HepG2 (cell line): ENCODE measurements around the gene LIPC. TPM values are rescaled to one million over a fixed set of nuclear protein-coding genes. Genes with fewer than 3 reads are reported as not detected.

ENCODE experiments used
- ADNP ChIP-seq: sonication (generic); formaldehyde crosslinking; IDR thresholded peaks from 2 replicates; pipeline ENCODE4 v1.4.0; 2020; ENCODE audit warnings: missing genetic modification reagents
- ARNTL ChIP-seq: sonication (generic); formaldehyde crosslinking; IDR thresholded peaks from 2 replicates; pipeline ENCODE4 v1.4.0; 2020; ENCODE audit warnings: mild to moderate bottlenecking, missing genetic modification reagents
- ATAD3A ChIP-seq: sonication (generic); formaldehyde crosslinking; IDR thresholded peaks from 2 replicates; pipeline ENCODE4 v1.4.0; 2020; ENCODE audit warnings: missing genetic modification reagents
- ATF7 ChIP-seq, 2 experiments: fragments of 450-650 bp in 1 of 2; sonication (generic) in 1 of 2; formaldehyde crosslinking in 1 of 2; IDR thresholded peaks; 2 replicates each; pipeline versions ENCODE4 v1.4.0 to v1.6.1; 2016 to 2020; ENCODE audit warnings: antibody characterized with exemption in 1 of 2, mild to moderate bottlenecking in 1 of 2, missing genetic modification reagents in 1 of 2
- DR1 ChIP-seq: sonication (generic); formaldehyde crosslinking; IDR thresholded peaks from 2 replicates; pipeline ENCODE4 v1.8.0; 2021; ENCODE audit warnings: mild to moderate bottlenecking, missing genetic modification reagents, inconsistent platforms
- MAFK ChIP-seq, 2 experiments: IDR thresholded peaks in 1 of 2; conservative IDR thresholded peaks in 1 of 2; 2 replicates each; pipeline ENCODE4 v1.6.1; 2011; ENCODE audit warnings: improper control_type of control experiment in 2 of 2, low read length in 2 of 2
- NCOA2 ChIP-seq: sonication (generic); formaldehyde crosslinking; IDR thresholded peaks from 2 replicates; pipeline ENCODE4 v1.8.0; 2022; ENCODE audit warnings: inconsistent platforms
- POLR2AphosphoS2 ChIP-seq: IDR thresholded peaks from 2 replicates; pipeline ENCODE4 v1.6.1; 2011; ENCODE audit warnings: low read depth, low read length, improper control_type of control experiment
- PRPF4 ChIP-seq: fragments of 200-400 bp; formaldehyde crosslinking; IDR thresholded peaks from 2 replicates; pipeline ENCODE4 v1.6.1; 2016; ENCODE audit warnings: low read length, low read depth; ENCODE audit not compliant: poor library complexity, severe bottlenecking
- SNAPC2 ChIP-seq: sonication (generic); formaldehyde crosslinking; IDR thresholded peaks from 2 replicates; pipeline ENCODE4 v1.8.1; 2022; ENCODE audit warnings: mild to moderate bottlenecking, missing genetic modification reagents
- SRSF1 ChIP-seq: fragments of 200-400 bp; formaldehyde crosslinking; optimal IDR thresholded peaks from 2 replicates; pipeline ENCODE3; 2017; ENCODE audit warnings: mild to moderate bottlenecking, low read depth, low read length, moderate library complexity
- TEAD2 ChIP-seq: sonication (generic); formaldehyde crosslinking; IDR thresholded peaks from 2 replicates; pipeline ENCODE4 v1.9.0; 2021; ENCODE audit warnings: missing genetic modification reagents
- ZNF292 ChIP-seq: sonication (generic); formaldehyde crosslinking; IDR thresholded peaks from 2 replicates; pipeline ENCODE4 v1.8.1; 2022; ENCODE audit warnings: mild to moderate bottlenecking, low read depth, missing genetic modification reagents, borderline replicate concordance
- ZNF572 ChIP-seq: sonication (generic); formaldehyde crosslinking; IDR thresholded peaks from 2 replicates; pipeline ENCODE4 v1.5.1; 2020; ENCODE audit warnings: mild to moderate bottlenecking, missing genetic modification reagents
- polyA plus RNA-seq, 8 experiments: library from polyadenylated mRNA; depleted of rRNA in 3 of 8; stranded (reverse) in 7 of 8; unstranded in 1 of 8; fragments of >200 nt; fragmentation: Illumina TruSeq in 4 of 8; extraction: Trizol in 4 of 8; gene quantifications; 2 replicates each; pipeline versions ENCODE4 v1.2.1 to v1.2.3, GENCODE V29; 2011 to 2016; ENCODE audit warnings: low read depth in 4 of 8, missing spikeins in 1 of 8, mixed read lengths in 1 of 8; ENCODE audit not compliant: insufficient read depth in 1 of 8
- total RNA-seq, 5 experiments: library from RNA; depleted of rRNA; stranded (reverse); fragments of >200 nt; fragmentation: Illumina TruSeq; extraction: Trizol; gene quantifications; 2 replicates each; pipeline ENCODE4 v1.2.3, GENCODE V29; 2016; ENCODE audit warnings: low read depth in 1 of 5
- TF ChIP-seq, protein P1 (sequence below): sonication (generic); formaldehyde crosslinking; IDR thresholded peaks from 2 replicates; pipeline ENCODE4 v1.8.0; 2022; ENCODE audit warnings: low read depth, missing genetic modification reagents
- TF ChIP-seq, protein P2 (sequence below): sonication (generic); formaldehyde crosslinking; IDR thresholded peaks from 2 replicates; pipeline ENCODE4; 2020; ENCODE audit warnings: missing genetic modification reagents, mild to moderate bottlenecking, borderline replicate concordance
- TF ChIP-seq, protein P3 (sequence below): sonication (generic); formaldehyde crosslinking; IDR thresholded peaks from 2 replicates; pipeline ENCODE4 v1.4.0; 2020; ENCODE audit warnings: missing genetic modification reagents, mild to moderate bottlenecking, borderline replicate concordance
- TF ChIP-seq, protein P4 (sequence below): sonication (generic); formaldehyde crosslinking; IDR thresholded peaks from 2 replicates; pipeline ENCODE4 v1.5.0; 2020; ENCODE audit warnings: missing genetic modification reagents
- TF ChIP-seq, protein P5 (sequence below), 2 experiments: sonication (generic) in 1 of 2; formaldehyde crosslinking in 1 of 2; IDR thresholded peaks; 2 replicates each; pipeline versions ENCODE4 v1.4.0 to v1.6.1; 2016 to 2020; ENCODE audit warnings: borderline replicate concordance in 1 of 2, low read depth in 1 of 2, mild to moderate bottlenecking in 1 of 2, missing genetic modification reagents in 1 of 2

The LIPC gene
- total and polyA plus RNA-seq, 2 of the 13 experiments (the other 11 are each of a cell fraction or from before 2014, with no cell fraction given): 26.0 to 38.0 TPM

DNA sequence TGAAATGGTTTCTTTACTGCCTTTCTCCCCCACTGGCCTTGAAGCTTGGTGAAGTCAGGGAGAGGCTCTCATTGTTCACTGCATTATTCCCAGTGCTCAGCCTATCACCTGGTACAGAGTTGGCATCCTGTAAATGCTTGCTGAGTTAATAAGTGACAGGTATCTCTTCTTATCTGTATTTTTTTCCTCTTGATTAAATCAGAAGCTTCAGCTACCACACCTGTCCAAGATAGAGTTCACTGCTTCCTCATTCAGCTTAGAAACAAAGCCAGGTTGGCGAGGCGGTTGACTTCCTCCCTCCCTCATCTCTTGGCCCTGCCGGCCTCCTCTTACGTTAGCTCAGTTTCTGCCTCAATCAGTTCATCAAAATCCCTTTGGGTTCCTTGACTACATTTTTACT, 142.8 kb downstream of the LIPC start (continued):
- TF ChIP-seq ZNF292 (CRISPR knock-in tag) (no peak), NCOA2 (CRISPR knock-in tag) (no peak), ZNF572 (no peak), ADNP (CRISPR knock-in tag) (no peak), ARNTL (no peak), MAFK (conservative IDR thresholded peaks at IDR 0.05 in 1 of 2, IDR thresholded peaks at IDR 0.05 in 1 of 2; ENCODE audit: low read length in 2 of 2) (no peak), DR1 (CRISPR knock-in tag) (no peak), SNAPC2 (CRISPR knock-in tag) (no peak), PRPF4 (no peak), ATF7 (IDR thresholded peaks at IDR 0.05) (no peak), ATF7 (CRISPR knock-in tag; IDR thresholded peaks at IDR 0.05) (no peak), TEAD2 (CRISPR knock-in tag) (no peak), ATAD3A (no peak), POLR2AphosphoS2 (no peak), SRSF1 (no peak)
- TF ChIP-seq, protein P1, sequence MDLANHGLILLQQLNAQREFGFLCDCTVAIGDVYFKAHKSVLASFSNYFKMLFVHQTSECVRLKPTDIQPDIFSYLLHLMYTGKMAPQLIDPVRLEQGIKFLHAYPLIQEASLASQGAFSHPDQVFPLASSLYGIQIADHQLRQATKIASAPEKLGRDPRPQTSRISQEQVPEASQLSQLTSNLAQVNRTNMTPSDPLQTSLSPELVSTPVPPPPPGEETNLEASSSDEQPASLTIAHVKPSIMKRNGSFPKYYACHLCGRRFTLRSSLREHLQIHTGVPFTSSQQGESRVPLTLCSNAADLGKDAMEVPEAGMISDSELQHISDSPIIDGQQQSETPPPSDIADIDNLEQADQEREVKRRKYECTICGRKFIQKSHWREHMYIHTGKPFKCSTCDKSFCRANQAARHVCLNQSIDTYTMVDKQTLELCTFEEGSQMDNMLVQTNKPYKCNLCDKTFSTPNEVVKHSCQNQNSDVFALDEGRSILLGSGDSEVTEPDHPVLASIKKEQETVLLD (CRISPR knock-in tag): 0 out of 2 replicates have a peak, but pooled peaks have one; percentile 22
- TF ChIP-seq, protein P2, sequence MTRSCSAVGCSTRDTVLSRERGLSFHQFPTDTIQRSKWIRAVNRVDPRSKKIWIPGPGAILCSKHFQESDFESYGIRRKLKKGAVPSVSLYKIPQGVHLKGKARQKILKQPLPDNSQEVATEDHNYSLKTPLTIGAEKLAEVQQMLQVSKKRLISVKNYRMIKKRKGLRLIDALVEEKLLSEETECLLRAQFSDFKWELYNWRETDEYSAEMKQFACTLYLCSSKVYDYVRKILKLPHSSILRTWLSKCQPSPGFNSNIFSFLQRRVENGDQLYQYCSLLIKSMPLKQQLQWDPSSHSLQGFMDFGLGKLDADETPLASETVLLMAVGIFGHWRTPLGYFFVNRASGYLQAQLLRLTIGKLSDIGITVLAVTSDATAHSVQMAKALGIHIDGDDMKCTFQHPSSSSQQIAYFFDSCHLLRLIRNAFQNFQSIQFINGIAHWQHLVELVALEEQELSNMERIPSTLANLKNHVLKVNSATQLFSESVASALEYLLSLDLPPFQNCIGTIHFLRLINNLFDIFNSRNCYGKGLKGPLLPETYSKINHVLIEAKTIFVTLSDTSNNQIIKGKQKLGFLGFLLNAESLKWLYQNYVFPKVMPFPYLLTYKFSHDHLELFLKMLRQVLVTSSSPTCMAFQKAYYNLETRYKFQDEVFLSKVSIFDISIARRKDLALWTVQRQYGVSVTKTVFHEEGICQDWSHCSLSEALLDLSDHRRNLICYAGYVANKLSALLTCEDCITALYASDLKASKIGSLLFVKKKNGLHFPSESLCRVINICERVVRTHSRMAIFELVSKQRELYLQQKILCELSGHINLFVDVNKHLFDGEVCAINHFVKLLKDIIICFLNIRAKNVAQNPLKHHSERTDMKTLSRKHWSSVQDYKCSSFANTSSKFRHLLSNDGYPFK (CRISPR knock-in tag): no peak
- TF ChIP-seq, protein P3, sequence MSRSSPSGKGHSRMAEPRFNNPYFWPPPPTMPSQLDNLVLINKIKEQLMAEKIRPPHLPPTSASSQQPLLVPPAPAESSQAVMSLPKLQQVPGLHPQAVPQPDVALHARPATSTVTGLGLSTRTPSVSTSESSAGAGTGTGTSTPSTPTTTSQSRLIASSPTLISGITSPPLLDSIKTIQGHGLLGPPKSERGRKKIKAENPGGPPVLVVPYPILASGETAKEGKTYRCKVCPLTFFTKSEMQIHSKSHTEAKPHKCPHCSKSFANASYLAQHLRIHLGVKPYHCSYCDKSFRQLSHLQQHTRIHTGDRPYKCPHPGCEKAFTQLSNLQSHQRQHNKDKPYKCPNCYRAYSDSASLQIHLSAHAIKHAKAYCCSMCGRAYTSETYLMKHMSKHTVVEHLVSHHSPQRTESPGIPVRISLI: peak; percentile 41; the same call in 1 of the 2 replicates
- TF ChIP-seq, protein P4, sequence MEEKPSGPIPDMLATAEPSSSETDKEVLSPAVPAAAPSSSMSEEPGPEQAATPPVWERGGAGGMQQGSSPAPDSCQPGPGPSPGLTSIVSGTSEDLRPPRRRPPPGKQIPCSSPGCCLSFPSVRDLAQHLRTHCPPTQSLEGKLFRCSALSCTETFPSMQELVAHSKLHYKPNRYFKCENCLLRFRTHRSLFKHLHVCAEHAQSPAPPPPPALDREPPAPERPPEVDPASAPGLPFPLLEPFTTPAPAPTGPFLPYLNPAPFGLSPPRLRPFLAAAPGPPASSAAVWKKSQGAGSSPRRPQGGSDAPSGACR (CRISPR knock-in tag): no peak
- TF ChIP-seq, protein P5, sequence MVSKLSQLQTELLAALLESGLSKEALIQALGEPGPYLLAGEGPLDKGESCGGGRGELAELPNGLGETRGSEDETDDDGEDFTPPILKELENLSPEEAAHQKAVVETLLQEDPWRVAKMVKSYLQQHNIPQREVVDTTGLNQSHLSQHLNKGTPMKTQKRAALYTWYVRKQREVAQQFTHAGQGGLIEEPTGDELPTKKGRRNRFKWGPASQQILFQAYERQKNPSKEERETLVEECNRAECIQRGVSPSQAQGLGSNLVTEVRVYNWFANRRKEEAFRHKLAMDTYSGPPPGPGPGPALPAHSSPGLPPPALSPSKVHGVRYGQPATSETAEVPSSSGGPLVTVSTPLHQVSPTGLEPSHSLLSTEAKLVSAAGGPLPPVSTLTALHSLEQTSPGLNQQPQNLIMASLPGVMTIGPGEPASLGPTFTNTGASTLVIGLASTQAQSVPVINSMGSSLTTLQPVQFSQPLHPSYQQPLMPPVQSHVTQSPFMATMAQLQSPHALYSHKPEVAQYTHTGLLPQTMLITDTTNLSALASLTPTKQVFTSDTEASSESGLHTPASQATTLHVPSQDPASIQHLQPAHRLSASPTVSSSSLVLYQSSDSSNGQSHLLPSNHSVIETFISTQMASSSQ (IDR thresholded peaks at IDR 0.05; ENCODE audit: low read depth): 0 out of 2 replicates have a peak, but pooled peaks have one; percentile 53
- TF ChIP-seq, protein P5 (CRISPR knock-in tag; IDR thresholded peaks at IDR 0.05; ENCODE audit: borderline replicate concordance): peak; percentile 38; the same call in 1 of the 2 replicates
